ENCODE data around the gene ELAVL2.

- TF ChIP-seq CTCF (conservative IDR thresholded peaks at IDR 0.05) (no peak), EZH2 (IDR thresholded peaks at IDR 0.05; ENCODE audit: low read depth) (no peak)
These were observed 26.5 kb downstream of the ELAVL2 start for GRCh38 chr9:23799521-23799920.
